Uterus (tissue), 2 donors: ENCODE results near the gene LCN10.

Experiments
- POLR2A ChIP-seq, 2 donors: fragments of 450-650 bp; IDR thresholded peaks; one replicate each; pipeline ENCODE4 v1.6.1; 2016; ENCODE audit warnings: antibody characterized with exemption in 2 of 2, mild to moderate bottlenecking in 1 of 2, moderate library complexity in 1 of 2
- TF ChIP-seq, protein P1 (sequence below), 4 experiments: fragments of 200-600 bp in 2 of 4; fragments of 450-650 bp in 2 of 4; sonication (generic) in 2 of 4; IDR thresholded peaks; one replicate each; pipeline ENCODE4 v1.5.1; 2016 to 2019; ENCODE audit warnings: antibody characterized with exemption in 4 of 4, mild to moderate bottlenecking in 2 of 4, moderate library complexity in 1 of 4

DNA sequence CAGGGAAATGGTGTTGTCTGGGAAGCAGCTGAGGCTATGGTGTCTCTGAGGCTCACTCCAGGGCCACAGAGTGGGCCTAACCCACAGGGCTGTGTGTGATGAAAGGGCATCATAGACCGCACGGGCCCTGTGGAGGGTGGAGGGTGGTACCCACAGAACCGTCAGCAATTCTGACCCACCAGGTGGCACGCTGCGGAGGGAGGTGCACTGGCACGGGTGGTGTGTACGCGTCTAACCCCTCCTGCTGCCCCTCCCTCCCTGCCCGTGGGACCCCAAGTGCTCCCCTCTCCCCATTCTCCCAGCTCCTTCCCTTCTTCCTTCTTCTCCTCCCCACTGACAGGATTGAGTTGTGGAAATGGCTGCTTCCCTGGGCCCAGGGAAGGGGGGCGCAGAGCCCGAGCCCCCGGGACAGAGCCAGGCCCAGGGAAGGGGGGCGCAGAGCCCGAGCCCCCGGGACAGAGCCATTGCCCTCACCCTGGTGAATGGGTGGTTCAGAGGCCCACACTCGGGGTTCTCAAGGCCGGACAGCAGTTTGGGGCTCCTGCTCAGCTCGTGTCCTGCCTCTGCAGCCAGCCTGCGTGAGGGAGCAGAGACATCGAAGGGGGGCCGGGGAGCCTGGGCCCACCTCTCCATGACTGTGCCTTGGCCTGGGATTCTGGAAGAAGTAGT lies 6.8 kb downstream of the LCN10 start:
- TF ChIP-seq POLR2A (IDR thresholded peaks at IDR 0.05), result no peak
- TF ChIP-seq, protein P1, sequence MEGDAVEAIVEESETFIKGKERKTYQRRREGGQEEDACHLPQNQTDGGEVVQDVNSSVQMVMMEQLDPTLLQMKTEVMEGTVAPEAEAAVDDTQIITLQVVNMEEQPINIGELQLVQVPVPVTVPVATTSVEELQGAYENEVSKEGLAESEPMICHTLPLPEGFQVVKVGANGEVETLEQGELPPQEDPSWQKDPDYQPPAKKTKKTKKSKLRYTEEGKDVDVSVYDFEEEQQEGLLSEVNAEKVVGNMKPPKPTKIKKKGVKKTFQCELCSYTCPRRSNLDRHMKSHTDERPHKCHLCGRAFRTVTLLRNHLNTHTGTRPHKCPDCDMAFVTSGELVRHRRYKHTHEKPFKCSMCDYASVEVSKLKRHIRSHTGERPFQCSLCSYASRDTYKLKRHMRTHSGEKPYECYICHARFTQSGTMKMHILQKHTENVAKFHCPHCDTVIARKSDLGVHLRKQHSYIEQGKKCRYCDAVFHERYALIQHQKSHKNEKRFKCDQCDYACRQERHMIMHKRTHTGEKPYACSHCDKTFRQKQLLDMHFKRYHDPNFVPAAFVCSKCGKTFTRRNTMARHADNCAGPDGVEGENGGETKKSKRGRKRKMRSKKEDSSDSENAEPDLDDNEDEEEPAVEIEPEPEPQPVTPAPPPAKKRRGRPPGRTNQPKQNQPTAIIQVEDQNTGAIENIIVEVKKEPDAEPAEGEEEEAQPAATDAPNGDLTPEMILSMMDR (IDR thresholded peaks at IDR 0.05), result no peak
